Activated T-helper 1 cell treated with Interleukin-2 at 50 U/mL for 16 hours (primary cell): ENCODE data around the gene UBAP2.
"Not testable (repeated sequence)": the region's sequence is repeated elsewhere in the genome, so short reads cannot be mapped to it uniquely, and the experiment has no call there.

Source experiments
- DNase-seq: peaks from one replicate; pipeline ENCODE4 v3.0.0-alpha.2; 2020; ENCODE audit warnings: low read depth

The UBAP2 gene

GRCh38 chr9:34046784-34047379 lies 1.8 kb downstream of the UBAP2 start:
- no peak for DNase-seq

DNA sequence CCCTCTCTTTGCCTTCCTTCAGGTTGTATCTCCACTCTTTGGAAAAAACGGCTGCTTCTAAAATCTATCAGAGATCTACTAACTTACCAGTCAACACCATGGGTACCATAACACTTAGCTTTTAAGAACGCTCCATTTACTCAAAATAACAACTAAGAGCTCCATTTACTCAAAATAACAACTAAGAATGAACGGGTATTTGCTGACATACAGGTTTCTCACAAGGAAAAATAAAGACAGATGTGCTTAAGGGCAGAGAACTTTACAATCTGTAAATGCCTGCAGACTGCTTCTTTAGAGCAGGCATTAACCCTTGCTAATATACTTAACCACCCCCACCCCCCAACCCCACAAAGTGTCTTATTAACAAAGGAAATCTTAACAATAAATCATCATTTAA lies 2.8 kb downstream of the UBAP2 start:
- no peak for DNase-seq

GRCh38 chr9:34042074-34042473 lies 6.6 kb downstream of the UBAP2 start:
- DNase-seq, result not testable (repeated sequence)

DNA sequence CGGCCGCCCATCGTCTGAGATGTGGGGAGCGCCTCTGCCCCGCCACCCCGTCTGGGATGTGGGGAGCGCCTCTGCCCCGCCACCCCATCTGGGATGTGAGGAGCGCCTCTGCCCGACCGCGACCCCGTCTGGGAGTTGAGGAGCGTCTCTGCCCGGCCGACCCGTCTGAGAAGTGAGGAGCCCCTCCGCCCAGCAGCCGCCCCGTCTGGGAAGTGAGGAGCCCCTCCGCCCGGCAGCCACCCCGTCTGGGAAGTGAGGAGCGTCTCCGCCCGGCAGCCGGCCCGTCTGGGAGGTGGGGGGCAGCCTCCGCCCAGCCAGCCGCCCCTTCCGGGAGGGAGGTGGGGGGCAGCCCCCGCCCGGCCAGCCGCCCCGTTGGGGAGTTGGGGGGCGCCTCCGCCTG lies 9.8 kb downstream of the UBAP2 start:
- DNase-seq, result not testable (repeated sequence)

DNA sequence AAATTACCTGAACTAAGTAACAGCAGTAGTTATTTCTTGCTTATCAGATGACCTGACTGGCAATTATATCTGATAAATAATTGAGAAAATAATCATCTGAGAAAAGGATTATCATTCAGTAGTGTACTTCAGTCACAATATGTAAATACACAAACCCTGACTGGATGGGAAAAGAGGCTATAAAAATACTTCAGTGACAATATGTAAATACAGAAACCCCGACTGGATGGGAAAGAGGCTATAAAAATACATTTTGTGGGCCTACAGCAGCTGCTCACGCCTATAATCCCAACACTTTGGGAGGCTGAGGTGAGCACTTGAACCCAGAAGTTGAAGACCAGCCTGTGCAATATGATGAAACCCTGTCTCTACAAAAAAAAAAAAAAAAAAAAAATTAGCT lies 11.1 kb downstream of the UBAP2 start:
- DNase-seq, result no peak

DNA sequence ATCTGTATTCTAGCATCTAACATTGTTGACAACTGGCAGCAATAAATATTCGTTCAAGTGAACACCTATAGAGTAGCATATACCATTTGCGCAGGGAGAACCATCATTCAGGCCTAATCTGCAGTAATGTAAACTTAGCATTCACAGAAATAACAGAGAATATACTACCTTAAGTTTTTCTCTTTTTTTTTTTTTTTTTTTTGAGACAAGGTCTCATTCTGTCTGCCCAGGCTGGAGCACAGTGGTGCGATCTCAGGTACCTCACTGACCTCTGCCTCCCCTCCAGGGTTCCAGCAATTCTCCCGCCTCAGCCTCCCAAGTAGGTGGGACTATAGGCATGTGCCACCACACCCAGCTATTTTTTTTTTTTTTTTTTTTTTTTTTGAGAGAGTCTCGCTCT lies 12.1 kb downstream of the UBAP2 start:
- DNase-seq, result no peak

DNA sequence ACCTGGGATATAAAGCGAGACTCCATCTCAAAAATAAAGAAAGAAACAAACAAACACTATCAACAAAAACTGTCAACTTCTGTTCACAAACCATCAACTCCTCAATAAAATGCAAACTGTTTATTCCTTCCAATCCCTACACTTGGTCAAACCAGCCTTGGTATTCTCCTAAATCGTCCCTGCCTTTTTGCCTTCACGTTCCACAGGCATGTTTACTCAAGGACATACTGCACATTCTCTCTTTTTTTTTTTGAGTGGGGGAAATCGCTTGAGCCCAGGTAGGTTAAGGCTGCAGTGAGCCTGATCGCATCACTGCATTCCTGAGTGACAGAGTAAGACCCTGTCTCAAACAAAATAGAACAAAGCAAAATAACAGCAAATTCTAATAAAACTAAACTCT lies 13.0 kb downstream of the UBAP2 start:
- no peak for DNase-seq

- no peak for DNase-seq
Measured at GRCh38 chr9:34034698-34035065, 14.0 kb downstream of the UBAP2 start.

- no peak for DNase-seq
Measured at GRCh38 chr9:34032631-34033030, 16.1 kb downstream of the UBAP2 start.

DNA sequence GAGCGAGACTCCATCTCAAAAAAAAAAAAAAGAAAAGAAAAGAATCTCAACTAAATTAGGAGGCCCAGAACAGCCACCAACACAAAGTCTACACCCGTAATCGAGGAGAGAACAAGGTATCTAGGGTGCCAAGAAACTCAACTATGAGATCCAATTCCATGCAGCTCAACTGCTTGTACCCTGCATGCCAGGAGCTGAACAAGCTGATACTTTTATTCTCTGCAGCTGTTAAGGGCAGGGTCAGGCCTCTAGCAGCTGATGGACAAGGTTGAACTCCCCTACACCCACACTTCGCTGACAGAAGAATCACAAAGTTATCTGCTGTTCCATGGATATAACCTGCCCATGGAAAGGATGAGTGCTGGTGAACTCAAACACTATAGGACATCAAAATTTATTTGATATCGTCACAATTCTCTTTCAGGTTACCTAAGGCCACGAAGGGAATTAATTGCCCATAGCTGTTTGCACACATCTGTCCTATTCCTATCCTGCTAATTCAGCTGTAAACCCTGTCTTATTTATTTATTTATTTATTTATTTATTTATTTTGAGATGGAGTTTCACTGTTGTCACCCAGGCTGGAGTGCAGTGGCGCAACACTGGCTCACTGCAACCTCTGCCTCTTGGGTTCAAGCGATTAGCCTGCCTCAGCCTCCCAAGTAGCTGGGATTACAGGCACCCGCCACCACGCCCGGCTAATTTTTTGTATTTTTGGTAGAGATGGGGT lies 20.7 kb downstream of the UBAP2 start:
- DNase-seq, result no peak

- DNase-seq, result no peak
Measured at GRCh38 chr9:34025811-34026210, 22.9 kb downstream of the UBAP2 start.

GRCh38 chr9:34025062-34025461 lies 23.6 kb downstream of the UBAP2 start:
- DNase-seq, result no peak

- not testable (repeated sequence) for DNase-seq
Measured at GRCh38 chr9:34024476-34024875, 24.2 kb downstream of the UBAP2 start.

DNA sequence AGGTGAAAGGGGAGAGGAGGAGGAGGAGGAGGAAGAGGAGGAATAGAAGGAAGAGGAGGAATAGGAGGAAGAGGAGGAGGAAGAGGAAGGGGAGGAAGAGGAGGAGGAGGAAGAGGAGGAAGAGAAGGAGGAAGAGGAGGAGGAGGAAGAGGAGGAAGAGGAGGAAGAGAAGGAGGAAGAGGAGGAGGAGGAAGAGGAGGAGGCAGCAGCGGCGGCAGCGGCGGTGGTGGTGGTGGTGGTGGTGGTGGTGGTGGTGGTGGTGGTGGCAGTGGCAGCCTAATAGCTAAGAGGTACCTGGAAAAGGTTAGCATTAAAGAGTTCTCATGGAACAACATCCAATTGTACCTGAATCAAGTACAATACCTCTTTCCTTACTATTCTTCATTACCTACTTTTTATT lies 32.5 kb downstream of the UBAP2 start:
- no peak for DNase-seq

GRCh38 chr9:34010979-34011378 lies 37.7 kb downstream of the UBAP2 start:
- DNase-seq, result no peak

DNA sequence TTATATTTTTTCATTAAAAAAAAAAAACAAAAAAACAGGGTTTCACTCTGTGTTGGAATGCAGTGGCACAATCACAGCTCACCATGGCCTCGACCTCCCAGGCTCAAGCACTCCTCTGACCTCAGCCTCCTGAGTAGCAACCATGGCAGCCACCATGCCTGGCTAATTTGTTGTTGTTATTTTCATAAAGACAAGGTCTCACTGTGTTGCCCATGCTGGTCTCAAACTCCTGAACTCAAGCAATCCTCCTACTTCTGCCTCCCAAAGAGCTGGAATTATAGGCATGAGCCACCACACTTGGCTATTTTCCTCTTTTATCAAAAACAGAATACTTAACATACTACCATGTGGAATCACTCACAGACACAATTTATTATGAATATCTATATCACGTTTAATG lies 46.7 kb downstream of the UBAP2 start:
- no peak for DNase-seq

DNA sequence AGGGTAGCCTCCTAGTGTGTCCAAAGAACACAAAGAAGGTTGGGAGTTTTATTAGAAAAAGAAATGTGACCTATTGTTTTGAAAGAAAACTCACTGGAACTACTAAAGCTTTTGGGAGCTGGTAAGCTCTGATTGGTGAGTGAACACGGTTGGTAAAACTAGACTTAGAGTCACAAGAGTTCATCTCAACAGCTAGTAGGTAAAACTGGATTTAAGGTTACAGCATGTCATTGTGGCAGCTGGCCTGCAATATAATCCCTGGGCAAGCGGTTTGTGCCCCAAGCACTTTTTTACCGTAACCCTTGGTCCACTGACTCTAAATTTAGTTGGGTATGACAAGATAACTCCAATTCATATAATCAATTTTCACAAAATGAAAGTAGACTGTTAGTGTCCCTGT lies 47.4 kb downstream of the UBAP2 start:
- no peak for DNase-seq

- no peak for DNase-seq
Measured at GRCh38 chr9:33995449-33995848, 53.2 kb downstream of the UBAP2 start.

GRCh38 chr9:33993104-33993503 lies 55.6 kb downstream of the UBAP2 start:
- no peak for DNase-seq

- DNase-seq, result no peak
Measured at GRCh38 chr9:33992632-33993031, 56.1 kb downstream of the UBAP2 start.

- no peak for DNase-seq
Measured at GRCh38 chr9:33988219-33988890, 60.3 kb downstream of the UBAP2 start.

DNA sequence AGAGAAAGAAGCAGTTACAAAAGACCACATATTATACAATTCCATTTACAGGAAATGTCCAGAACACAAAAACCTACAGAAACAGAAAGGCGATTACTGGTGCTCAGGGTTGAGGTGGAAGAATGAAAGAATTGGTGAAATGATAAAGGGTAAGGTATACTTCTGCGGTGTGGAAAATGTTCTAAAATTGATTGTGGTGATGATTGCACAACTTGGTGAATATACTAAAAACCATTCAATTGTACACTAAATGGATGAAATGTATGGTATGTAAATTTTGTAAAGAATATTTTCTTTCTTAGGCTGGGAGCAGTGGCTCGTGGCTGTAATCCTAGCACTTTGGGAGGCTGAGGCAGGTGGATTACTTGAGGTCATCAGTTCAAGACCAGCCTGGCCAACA lies 72.3 kb downstream of the UBAP2 start:
- DNase-seq, result no peak

GRCh38 chr9:33972698-33973097 lies 76.0 kb downstream of the UBAP2 start:
- DNase-seq, result no peak
